H54 (cell line): ENCODE results near the gene C1QL2.

Source experiments
- DNase-seq: peaks from one replicate; pipeline ENCODE4 v3.0.0; 2011; ENCODE audit warnings: low spot score, mixed read lengths; ENCODE audit not compliant: insufficient read length
- FAIRE-seq: peaks from 3 replicates; lab custom pipeline; 2011; peaks lifted over from hg19 to GRCh38; lab: Jason Lieb, UNC
- POLR2A ChIP-seq: IDR thresholded peaks from 2 replicates; pipeline ENCODE4 v1.6.1; 2011; ENCODE audit warnings: low read depth, mild to moderate bottlenecking, low read length

C1QL2 gene

DNA sequence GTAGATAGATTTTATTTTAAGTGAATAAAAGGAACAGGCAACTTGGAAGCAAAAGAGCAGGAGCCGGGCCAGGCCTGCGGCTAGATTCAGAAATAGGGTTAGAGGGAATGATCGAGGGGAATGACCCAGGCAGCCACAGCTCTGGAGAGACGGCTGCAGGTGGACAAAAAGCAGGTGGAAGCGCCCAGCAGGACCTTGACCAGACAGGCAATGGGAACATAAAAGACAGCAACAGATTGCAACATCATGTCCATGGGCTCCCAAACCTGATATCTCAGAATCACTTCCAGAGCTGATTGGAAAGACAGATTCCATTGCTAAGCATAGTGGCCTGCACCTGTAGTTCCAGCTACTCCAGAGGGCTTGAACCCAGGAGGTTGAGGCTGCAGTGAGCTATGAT is 36.5 kb upstream of the C1QL2 start:
- no peak for FAIRE-seq
- no peak for DNase-seq
- no peak for TF ChIP-seq POLR2A

DNA sequence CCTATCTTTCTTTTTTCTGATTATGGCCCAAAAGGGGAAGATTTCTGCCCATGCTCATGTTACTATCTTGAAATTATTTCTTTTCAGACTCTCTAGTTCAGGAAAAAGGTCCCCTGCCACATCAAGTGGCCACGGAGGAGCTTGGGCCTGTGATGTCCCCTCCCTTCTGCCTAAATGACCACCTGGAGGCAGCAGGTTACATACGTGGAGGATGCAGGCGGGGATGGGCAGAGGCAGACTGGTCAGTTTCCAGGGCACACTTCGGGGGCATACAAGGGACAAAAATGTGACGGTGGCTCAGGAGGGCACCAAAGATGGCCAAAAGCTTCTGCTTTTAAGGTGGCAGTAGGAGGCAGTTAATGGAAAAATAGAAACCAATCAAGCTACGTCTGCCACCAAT is 34.3 kb upstream of the C1QL2 start:
- FAIRE-seq (no peak), DNase-seq (no peak)
- no peak for TF ChIP-seq POLR2A

DNA sequence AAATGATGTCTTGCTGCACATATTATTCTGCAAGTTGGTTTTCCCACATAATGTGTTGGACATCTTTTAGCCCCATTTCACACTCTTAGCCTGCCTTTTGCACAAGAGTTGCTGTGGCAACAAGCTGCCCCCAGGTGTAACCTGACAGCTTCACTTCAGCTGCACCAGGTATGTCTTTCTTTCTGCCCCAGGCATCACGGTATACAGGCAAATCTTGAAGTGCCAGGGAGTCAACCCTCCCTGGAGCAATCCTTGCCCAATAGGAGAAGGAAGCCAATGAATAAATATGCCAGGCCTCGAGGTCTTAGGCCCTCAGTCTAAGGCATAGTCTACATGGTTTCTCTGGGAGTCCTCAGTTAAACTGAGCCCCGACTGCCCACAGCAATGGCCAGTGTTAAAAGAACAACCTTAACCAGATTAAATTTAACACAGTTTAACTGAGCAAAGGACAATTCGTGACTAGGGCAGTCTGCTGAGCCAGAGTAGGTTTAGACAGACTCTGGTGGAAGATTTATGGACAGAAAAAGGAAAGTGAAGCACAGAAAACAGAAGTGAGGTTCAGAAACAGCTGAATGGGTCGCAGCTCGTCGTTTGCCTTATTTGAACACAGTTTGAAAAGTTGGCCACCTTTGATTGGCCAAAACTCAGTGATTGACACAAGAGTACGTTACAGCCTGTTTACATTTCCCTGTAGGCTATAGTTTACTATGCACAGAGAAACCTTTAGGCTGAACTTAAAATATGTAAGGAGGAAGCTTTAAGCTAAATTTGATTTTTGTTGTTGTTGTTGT is 32.0 kb upstream of the C1QL2 start:
- FAIRE-seq (no peak), DNase-seq (no peak)
- TF ChIP-seq POLR2A, result no peak

DNA sequence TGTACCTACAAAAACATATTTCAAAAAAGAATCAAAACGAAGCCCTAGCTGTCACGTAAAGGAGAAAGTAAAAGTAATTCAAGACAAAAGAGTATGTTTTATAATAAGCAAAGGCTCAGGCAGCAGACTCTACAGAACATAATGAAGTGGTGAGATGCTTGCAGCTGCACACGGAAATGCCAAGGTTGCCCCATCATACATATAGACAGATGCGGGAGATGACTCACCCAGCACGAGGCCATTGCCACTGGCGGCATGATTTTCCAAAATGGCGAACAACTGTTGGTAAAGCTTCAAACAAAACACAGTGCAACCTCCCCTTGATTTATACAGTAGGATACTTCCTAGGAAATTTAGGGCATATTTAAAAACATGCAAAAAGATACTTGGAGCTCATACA is 26.0 kb upstream of the C1QL2 start:
- TF ChIP-seq POLR2A, result no peak
- FAIRE-seq, result no peak
- no peak for DNase-seq

DNA sequence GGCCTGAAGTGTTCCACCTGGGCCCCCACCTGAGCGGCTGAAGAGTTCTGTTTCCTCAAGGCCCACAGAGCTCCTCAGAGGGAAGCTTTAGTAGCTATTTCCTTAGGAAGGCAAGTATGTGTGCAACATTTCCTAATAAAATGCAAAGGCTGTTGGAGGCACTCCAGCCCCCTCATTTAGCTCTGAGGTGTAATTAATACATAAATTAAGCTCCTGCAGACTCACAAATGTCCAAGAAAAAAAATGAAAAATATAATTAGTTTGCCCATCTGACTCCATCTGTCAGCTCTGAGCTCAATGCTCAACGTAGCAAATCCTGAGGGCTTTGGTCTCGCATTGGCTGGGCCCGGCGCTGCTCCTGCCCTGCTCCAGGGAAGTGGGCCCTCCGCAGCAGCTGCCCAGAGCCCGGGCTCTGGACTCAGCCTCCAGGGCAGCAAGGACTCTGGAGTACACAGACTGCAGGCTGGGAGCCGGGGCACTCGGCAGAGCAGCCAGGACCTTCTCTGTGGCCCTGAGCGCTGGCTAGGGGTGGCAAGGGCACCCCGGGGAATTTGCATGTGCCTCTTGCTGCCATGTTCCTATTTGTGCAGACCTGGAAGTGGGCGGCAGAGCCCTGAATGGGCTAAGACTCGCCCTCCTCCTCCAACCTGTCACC is 23.4 kb upstream of the C1QL2 start:
- FAIRE-seq (no peak), DNase-seq (no peak)
- TF ChIP-seq POLR2A, result no peak

DNA sequence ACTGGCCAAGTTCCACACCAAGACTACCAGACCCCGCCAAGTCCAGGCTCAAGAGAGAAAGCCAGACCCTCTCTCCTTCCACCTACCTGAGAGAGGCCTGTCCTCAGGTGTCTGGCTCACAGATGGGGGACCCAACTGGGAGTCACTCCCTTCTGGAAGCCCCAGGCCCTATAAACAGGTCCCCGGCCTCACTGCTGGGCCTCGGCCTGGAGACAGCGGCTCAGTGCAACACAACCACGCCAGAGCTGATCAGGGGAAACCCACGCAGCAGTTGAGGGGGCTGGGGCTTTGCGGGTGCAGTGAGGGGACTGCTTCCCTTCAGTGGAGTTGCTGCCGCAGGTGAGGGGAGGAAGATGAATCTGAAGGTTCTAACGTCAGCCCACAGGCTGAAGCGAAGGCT is 22.8 kb upstream of the C1QL2 start:
- FAIRE-seq, result no peak
- TF ChIP-seq POLR2A, result no peak
- DNase-seq, result no peak

DNA sequence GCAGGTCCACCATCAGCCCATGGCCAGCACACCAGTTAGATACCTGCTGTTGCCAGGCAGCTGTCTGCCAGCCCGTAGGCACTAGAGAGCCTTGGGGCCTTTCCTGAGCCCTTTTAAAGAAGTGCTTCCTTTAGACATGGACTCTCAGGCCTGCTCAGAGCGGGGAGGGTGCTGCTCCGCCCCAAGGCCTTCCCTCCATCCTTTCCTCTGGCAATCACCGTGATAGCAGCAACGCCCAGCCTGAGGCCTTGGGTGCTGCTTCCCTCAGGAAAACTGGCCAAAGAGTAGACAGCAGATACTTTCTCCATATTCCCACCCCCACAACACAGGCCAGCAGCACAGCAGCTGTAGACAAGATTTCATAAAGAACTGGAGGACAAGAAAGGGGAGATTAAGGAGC is 22.3 kb upstream of the C1QL2 start:
- DNase-seq (no peak), FAIRE-seq (no peak)
- no peak for TF ChIP-seq POLR2A

DNA sequence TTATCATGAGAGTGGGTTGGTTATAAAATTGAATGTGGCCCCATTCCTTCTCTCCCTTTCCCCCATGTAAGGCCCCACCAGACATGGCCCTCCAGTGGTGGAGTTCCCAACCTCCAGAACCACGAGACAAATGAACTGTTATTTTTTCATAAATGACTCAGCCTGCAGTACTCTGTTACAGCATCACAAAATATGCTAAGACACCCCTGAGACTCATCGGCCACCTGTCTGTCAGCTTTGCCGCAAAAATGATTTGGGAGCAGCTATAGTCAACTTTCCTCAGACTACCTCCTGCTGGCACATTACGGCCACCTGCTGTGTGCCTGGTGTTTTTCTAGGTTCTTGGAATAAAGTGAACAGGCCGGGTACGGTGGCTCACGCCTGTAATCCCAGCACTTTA is 21.4 kb upstream of the C1QL2 start:
- no peak for TF ChIP-seq POLR2A
- DNase-seq, result peak; percentile 83

DNA sequence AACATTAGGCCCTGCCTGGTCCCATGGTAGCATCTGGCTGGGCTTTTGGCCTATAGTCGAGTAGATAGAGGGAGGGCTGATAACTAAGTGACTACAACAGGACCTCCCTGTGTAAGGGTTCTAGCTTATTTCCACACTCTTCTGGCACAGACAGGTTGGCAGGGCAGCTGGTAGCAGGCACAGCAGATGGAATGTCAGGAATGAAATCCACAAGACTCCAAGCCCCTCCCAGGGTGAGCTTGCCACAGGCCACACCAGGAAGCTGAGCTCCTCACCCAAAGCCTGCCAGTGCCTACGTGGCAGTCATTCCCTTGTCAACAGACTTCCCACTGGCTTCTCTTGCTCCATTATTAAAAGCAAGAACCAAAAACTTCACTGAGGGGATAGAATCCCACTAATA is 20.7 kb upstream of the C1QL2 start:
- TF ChIP-seq POLR2A, result no peak
- DNase-seq (peak; percentile 78), FAIRE-seq (peak; percentile 89)

More for the DNA sequence above, 21.4 kb upstream of the C1QL2 start:
- FAIRE-seq, result peak; percentile 95

DNA sequence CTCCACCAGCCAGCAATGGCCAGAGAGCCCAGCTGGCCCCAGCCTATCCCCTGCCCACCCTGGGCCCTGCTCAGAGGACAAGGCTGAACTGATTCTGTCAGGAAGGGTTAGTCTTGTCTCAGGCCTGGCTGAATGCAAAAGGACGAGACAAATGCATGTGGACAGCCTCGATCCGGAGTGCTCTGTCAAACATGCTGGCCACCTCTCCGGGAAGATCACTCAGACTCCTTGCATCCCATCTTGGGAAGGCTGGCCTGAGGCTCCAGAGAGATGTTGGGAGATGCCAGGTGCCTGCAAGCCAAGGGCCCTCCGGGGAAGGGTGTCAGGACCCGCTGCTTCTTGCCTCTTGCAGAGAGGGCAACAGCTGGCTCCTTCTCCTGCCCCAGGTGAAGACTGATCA is 20.2 kb upstream of the C1QL2 start:
- no peak for DNase-seq
- TF ChIP-seq POLR2A, result no peak
- FAIRE-seq, result no peak

DNA sequence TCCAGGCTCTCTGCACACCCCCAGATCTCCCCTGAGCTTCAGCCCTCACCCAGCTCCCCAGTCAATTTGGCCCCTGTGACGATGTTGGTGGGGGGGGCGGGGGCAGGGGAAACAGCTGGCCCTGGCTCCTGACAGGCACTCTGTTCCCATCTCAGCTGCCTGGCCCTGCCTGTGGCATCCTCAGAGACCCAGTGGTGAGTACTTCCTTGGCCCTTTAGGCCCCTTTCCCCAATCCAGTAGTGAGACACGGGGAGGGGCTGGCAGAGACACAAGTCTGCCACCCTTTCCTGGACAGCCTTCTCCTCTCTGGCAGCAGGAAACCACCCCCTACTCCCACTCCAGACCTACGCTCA is 19.3 kb upstream of the C1QL2 start:
- TF ChIP-seq POLR2A, result no peak
- no peak for DNase-seq
- no peak for FAIRE-seq

DNA sequence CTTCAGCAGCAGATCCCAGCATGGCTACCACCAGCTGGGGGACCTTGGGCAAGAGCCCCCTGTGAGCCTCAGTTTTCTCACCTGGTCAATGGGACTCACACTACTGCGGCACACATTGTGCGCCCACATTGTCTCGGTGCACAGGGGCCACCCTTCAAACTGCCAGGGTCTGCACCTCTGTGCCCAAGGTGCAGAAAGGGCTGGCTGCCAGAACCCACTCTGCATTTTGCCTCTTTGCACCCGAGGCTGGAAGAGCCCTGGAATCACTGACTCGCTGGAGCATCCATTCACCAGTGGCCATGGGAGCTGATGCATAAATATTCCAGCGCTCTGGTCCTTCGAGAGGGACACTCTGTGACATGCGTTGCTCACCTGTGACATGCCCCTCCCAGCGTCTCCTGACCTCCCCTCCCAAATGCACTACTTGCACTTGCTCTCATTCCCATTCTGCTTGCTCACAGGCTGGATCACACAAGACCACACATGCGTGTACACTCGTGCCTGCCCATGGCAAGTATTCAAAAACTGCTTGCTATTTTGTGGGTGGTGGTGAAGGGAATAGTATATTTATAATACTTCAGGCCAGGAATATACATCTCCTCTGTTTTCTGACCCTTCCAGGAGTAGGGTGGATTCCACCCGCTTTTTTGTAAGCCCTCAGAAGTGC is 18.8 kb upstream of the C1QL2 start:
- DNase-seq (no peak), FAIRE-seq (no peak)
- no peak for TF ChIP-seq POLR2A

DNA sequence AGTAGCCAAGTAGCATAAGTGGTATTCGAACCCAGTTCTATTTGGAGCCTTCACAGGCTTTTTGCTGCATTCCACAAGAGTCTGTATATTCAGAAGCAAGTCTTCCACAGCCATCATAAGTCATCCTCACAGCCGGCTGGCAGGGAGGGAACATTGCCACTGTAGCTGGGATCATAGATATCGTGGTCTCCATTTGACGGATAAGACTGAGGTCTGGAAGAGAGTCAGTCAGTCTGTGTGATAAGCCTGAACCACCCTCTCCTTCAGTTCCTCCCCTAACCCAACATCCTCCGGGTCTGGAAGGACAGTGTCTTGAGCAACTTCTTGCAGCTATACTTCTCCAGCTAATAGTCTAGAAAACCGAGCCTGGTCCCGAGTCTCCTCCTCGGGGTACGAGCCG is 17.0 kb upstream of the C1QL2 start:
- no peak for TF ChIP-seq POLR2A
- DNase-seq (no peak), FAIRE-seq (no peak)

DNA sequence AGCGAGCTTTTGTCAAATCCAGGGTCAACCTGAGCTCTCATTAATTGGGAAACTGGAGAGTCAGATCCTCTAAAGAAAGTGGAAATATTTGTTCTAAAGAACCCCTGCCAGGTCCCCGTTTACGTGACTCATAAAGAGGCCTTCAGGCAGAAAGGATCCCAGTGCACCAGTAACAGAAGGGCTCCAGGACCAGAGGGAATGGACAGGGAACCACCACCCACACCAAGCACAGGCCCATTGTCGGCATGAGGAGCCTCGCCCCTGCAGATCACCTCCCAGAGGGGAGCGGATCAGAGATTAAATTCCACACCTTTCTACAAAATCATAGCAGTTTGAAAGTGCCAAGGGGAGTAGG is 16.4 kb upstream of the C1QL2 start:
- DNase-seq, result peak; percentile 61
- no peak for FAIRE-seq
- TF ChIP-seq POLR2A, result no peak

DNA sequence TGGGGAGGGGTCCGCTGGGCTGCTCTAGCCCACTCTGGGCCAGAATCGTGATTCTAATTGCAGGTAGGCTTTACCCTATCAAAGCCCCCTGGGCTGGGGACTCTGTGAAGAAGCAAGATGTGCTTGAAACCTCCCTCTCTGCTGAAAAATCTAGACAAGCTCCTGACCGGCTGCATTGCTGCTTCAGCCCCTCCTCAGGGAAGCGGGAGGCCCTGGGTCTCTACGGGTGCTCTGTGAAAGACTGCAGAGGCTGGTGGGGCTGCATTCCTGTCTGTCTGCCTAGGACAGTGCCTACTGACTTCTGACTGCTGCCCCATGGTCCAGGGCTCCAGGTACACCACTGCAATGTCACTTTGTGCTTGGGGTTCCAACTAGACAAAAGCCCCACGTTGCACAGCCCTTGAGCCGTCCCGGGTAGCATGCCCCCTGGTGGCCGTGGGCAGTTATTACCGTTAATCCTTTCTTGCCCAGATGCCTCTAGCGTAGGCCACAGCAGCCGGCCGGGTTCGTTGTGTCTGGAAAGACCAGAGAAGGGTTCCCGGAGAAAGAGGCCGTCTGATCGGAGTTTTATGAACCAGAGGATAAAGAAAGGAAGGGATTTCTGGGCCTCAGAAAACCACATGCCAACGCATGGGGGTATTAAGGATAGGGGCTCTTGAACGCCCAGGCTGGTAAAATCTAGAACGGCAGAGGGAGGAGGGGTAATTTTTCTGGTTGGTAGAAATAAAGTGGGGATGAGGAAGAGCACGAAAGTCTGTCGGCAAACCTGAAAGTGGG is 15.9 kb upstream of the C1QL2 start:
- FAIRE-seq (no peak), DNase-seq (peak; percentile 61)
- no peak for TF ChIP-seq POLR2A
